Keratinocyte (primary cell): ENCODE results near the gene TMEM144. TPM values are rescaled to one million over a fixed set of nuclear protein-coding genes. Genes with fewer than 3 reads are reported as not detected.

Source experiments
- DNase-seq: peaks from one replicate; pipeline ENCODE4 v3.0.0-alpha.2; 2011; ENCODE audit warnings: low read depth, missing footprints, low spot score
- FAIRE-seq: peaks from 2 replicates; lab custom pipeline; 2011; peaks lifted over from hg19 to GRCh38; lab: Jason Lieb, UNC
- H2AFZ ChIP-seq: 2 replicates; pipeline ENCODE4 v1.6.0; 2012; ENCODE audit warnings: low read length, control low read depth, inconsistent platforms; ENCODE audit not compliant: control insufficient read depth
- H3K27ac ChIP-seq: 2 replicates; pipeline ENCODE4 v1.5.1; 2011; ENCODE audit warnings: low read length; ENCODE audit not compliant: control insufficient read depth, insufficient read depth
- H3K27me3 ChIP-seq: 3 replicates; pipeline ENCODE4 v1.6.0; 2011; ENCODE audit warnings: low read length; ENCODE audit not compliant: control insufficient read depth, insufficient read depth; ENCODE audit errors: extremely low read depth
- H3K36me3 ChIP-seq, 2 experiments: 2 replicates in 1 of 2; 3 replicates in 1 of 2; pipeline ENCODE4 v1.5.1; 2011; ENCODE audit warnings: low read length in 2 of 2, mild to moderate bottlenecking in 1 of 2; ENCODE audit not compliant: control insufficient read depth in 2 of 2, insufficient read depth in 2 of 2; ENCODE audit errors: extremely low read depth in 1 of 2
- H3K4me1 ChIP-seq: 3 replicates; pipeline ENCODE4 v1.5.1; 2011; ENCODE audit warnings: low read length; ENCODE audit not compliant: control insufficient read depth, insufficient read depth; ENCODE audit errors: extremely low read depth
- H3K4me2 ChIP-seq: 3 replicates; pipeline ENCODE4 v1.6.0; 2011; ENCODE audit warnings: low read depth, low read length; ENCODE audit not compliant: control insufficient read depth, insufficient read depth; ENCODE audit errors: extremely low read depth
- H3K4me3 ChIP-seq, 3 experiments: fragments of 200-600 bp in 1 of 3; sonication (generic) in 1 of 3; 2 replicates in 2 of 3; 3 replicates in 1 of 3; pipeline ENCODE4 v1.5.1; 2011 to 2016; ENCODE audit warnings: low read length in 3 of 3, mild to moderate bottlenecking in 3 of 3, control low read depth in 2 of 3, inconsistent platforms in 1 of 3, low read depth in 1 of 3, mixed read lengths in 1 of 3, mixed run types in 1 of 3, moderate library complexity in 1 of 3; ENCODE audit not compliant: control insufficient read depth in 2 of 3, insufficient read depth in 2 of 3; ENCODE audit errors: extremely low read depth in 1 of 3
- H3K79me2 ChIP-seq: 2 replicates; pipeline ENCODE4 v1.6.0; 2012; ENCODE audit warnings: low read length; ENCODE audit not compliant: control insufficient read depth, insufficient read depth
- H3K9ac ChIP-seq: 3 replicates; pipeline ENCODE4 v1.6.0; 2011; ENCODE audit warnings: low read length; ENCODE audit not compliant: control insufficient read depth, insufficient read depth; ENCODE audit errors: extremely low read depth
- H3K9me1 ChIP-seq: 3 replicates; pipeline ENCODE4 v1.6.0; 2011; ENCODE audit warnings: low read length; ENCODE audit not compliant: control insufficient read depth, insufficient read depth; ENCODE audit errors: extremely low read depth
- H3K9me3 ChIP-seq: 2 replicates; pipeline ENCODE4 v1.5.1; 2012; ENCODE audit warnings: low read depth, low read length; ENCODE audit not compliant: control insufficient read depth
- H4K20me1 ChIP-seq: 3 replicates; pipeline ENCODE4 v1.6.0; 2011; ENCODE audit warnings: low read length; ENCODE audit not compliant: control insufficient read depth, insufficient read depth; ENCODE audit errors: extremely low read depth
- EZH2 ChIP-seq: IDR thresholded peaks from one replicate; pipeline ENCODE4 v1.6.1; 2012; ENCODE audit warnings: inconsistent platforms, mild to moderate bottlenecking, low read length, moderate library complexity
- dilution Hi-C: fragments of 300-500 bp; cut with MboI; formaldehyde crosslinking; loops from one replicate; pipeline ENCODE4 v1.7.0; 2020; ENCODE audit warnings: low sequenced_read_pairs; ENCODE audit not compliant: extremely low pct_ligation_motif_present
- polyA plus RNA-seq, 5 experiments: library from polyadenylated mRNA; depleted of rRNA in 3 of 5; stranded (reverse) in 3 of 5; stranded (forward) in 1 of 5; unstranded in 1 of 5; fragments of >200 nt; gene quantifications; 1 replicate in 1 of 5; 2 replicates in 3 of 5; 3 replicates in 1 of 5; pipeline versions ENCODE4 v1.2.1 to v1.2.3, GENCODE V29; 2011 to 2012; ENCODE audit warnings: missing spikeins in 2 of 5, low read depth in 1 of 5, low replicate concordance in 1 of 5
- TF ChIP-seq, protein P1 (sequence below), 3 experiments: IDR thresholded peaks in 1 of 3; conservative IDR thresholded peaks in 1 of 3; optimal IDR thresholded peaks in 1 of 3; 2 replicates in 2 of 3; 3 replicates in 1 of 3; pipeline versions ENCODE3 to v1.5.1; 2011; ENCODE audit warnings: low read length in 3 of 3, mild to moderate bottlenecking in 3 of 3, moderate library complexity in 2 of 3, control low read depth in 1 of 3, inconsistent platforms in 1 of 3; ENCODE audit not compliant: insufficient read depth in 2 of 3; ENCODE audit errors: extremely low read depth in 1 of 3

The TMEM144 gene
- polyA plus RNA-seq, 1 donor (not counting 4 experiments of a cell fraction or from before 2014, with no cell fraction given), result 3.3 TPM

DNA sequence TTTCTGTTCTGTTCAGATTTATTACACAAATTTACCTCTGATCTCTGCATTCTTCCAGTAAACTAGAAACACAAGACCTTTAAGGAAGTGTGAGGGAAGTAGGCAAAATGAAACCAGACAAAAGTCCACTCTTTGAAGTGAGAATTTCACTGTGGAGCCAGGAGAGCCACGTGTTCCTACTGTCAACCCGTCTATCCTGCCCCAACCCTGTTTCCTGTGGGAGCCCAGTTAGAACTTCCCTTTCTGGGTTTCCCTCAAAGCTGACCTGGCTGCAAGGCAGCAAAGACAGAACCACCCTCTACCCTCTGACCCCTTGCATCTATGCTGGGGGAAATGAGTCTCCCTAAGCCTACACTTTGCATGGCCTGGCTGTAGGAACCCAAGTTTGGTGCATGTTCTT is 40.0 kb downstream of the TMEM144 start:
- Histone ChIP-seq H3K36me3 (no peaks in the 10 kb centered on the region), H3K9me3 (no peaks in the 10 kb centered on the region), H3K9me1 (no peaks in the 10 kb centered on the region), H3K4me3 (no peak overlapping the region), H3K27ac (no peak overlapping the region), H4K20me1 (no peaks in the 10 kb centered on the region), H3K4me2 (no peak overlapping the region), H3K4me1 (no peaks in the 10 kb centered on the region), H3K79me2 (no peaks in the 10 kb centered on the region), H3K9ac (no peak overlapping the region), H3K27me3 (no peaks in the 10 kb centered on the region), H2AFZ (no peak overlapping the region)
- TF ChIP-seq EZH2, result no peak
- TF ChIP-seq, protein P1, sequence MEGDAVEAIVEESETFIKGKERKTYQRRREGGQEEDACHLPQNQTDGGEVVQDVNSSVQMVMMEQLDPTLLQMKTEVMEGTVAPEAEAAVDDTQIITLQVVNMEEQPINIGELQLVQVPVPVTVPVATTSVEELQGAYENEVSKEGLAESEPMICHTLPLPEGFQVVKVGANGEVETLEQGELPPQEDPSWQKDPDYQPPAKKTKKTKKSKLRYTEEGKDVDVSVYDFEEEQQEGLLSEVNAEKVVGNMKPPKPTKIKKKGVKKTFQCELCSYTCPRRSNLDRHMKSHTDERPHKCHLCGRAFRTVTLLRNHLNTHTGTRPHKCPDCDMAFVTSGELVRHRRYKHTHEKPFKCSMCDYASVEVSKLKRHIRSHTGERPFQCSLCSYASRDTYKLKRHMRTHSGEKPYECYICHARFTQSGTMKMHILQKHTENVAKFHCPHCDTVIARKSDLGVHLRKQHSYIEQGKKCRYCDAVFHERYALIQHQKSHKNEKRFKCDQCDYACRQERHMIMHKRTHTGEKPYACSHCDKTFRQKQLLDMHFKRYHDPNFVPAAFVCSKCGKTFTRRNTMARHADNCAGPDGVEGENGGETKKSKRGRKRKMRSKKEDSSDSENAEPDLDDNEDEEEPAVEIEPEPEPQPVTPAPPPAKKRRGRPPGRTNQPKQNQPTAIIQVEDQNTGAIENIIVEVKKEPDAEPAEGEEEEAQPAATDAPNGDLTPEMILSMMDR (optimal IDR thresholded peaks at IDR 0.05 in 1 of 3, IDR thresholded peaks at IDR 0.05 in 1 of 3, conservative IDR thresholded peaks at IDR 0.05 in 1 of 3; ENCODE audit: extremely low read depth in 1 of 3, insufficient read depth in 2 of 3, low read length in 3 of 3), result no peak
- dilution Hi-C loops, result no loop called here
- no peak for FAIRE-seq
- no peak for DNase-seq

DNA sequence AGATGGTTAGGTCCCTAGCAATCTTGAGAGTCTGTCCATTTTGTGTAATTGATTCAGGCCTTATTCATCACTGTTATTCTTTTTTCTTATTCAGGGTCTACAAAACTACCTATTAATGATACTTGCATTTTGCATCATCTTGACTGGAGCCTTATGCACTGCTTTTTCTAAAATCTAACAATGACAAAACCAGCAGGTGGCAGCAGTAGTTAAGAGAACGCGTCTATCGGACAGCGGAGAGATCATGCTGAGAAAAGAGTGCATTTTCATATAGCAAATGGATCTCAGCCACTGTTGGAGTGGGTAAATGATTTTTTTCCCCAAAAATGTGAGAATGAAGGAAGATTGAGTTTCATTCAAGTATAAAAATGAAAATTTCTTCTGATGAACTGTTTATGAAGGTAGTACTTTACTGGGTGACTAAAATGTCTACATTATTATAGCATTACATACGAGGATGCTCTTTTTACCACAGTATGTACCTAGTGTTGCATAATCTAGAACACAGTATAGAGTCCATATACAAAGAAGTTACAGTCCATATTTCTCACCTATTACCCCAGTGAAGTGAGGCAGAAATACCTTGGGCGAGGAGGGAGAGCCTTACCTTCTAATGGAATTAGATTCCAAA is 43.2 kb downstream of the TMEM144 start:
- FAIRE-seq, result peak; percentile 39
- Histone ChIP-seq H3K9me1 (no peaks in the 10 kb centered on the region), H2AFZ (no peak overlapping the region), H3K4me3 (no peak overlapping the region), H3K4me2 (no peak overlapping the region), H3K36me3 (no peaks in the 10 kb centered on the region), H3K9me3 (no peaks in the 10 kb centered on the region), H3K27me3 (no peaks in the 10 kb centered on the region), H3K4me1 (no peaks in the 10 kb centered on the region), H3K79me2 (no peaks in the 10 kb centered on the region), H4K20me1 (no peaks in the 10 kb centered on the region), H3K27ac (no peak overlapping the region), H3K9ac (no peak overlapping the region)
- DNase-seq, result no peak
- TF ChIP-seq, protein P1 (optimal IDR thresholded peaks at IDR 0.05 in 1 of 3, IDR thresholded peaks at IDR 0.05 in 1 of 3, conservative IDR thresholded peaks at IDR 0.05 in 1 of 3; ENCODE audit: extremely low read depth in 1 of 3, insufficient read depth in 2 of 3, low read length in 3 of 3), result peak; percentile 51 to 71 (median 65)
- no peak for TF ChIP-seq EZH2
- dilution Hi-C loops, result no loop called here
